ENCODE data around the gene PGAM5.
A peak's percentile ranks its signal among the peaks of the same experiment; 100 is the strongest.
"Not testable (repeated sequence)": the region's sequence is repeated elsewhere in the genome, so short reads cannot be mapped to it uniquely, and the experiment has no call there.

Gene PGAM5

GRCh38 chr12:132747896-132748295 lies 37.3 kb downstream of the PGAM5 start:
- DNase-seq (ENCODE audit: low spot score) = no peak

GRCh38 chr12:132748319-132748718 lies 37.7 kb downstream of the PGAM5 start:
- DNase-seq (ENCODE audit: low spot score) = no peak

- DNase-seq (ENCODE audit: low spot score) = not testable (repeated sequence)
Measured at GRCh38 chr12:132753670-132754069, 43.0 kb downstream of the PGAM5 start.

GRCh38 chr12:132754160-132754932 lies 43.7 kb downstream of the PGAM5 start:
- DNase-seq (ENCODE audit: low spot score) = no peak

GRCh38 chr12:132758825-132759224 lies 48.2 kb downstream of the PGAM5 start:
- DNase-seq (ENCODE audit: low spot score) = not testable (repeated sequence)

GRCh38 chr12:132759359-132759758 lies 48.7 kb downstream of the PGAM5 start:
- DNase-seq (ENCODE audit: low spot score) = no peak

GRCh38 chr12:132761032-132761920 lies 50.6 kb downstream of the PGAM5 start, which contains the start of gene ANKLE2:
Gene ANKLE2 (minus strand): TSS chr12:132761832. CDS start chr12:132761798, 34 bp downstream.
- peak; percentile 65 for DNase-seq (ENCODE audit: low spot score)

GRCh38 chr12:132761921-132762583 lies 51.4 kb downstream of the PGAM5 start:
- peak; percentile 80 for DNase-seq (ENCODE audit: low spot score)

- no peak for DNase-seq (ENCODE audit: low spot score)
Measured at GRCh38 chr12:132764231-132764630, 53.6 kb downstream of the PGAM5 start.

GRCh38 chr12:132765361-132765760 lies 54.7 kb downstream of the PGAM5 start:
- DNase-seq (ENCODE audit: low spot score) = no peak

GRCh38 chr12:132766380-132767085 lies 55.9 kb downstream of the PGAM5 start:
- no peak for DNase-seq (ENCODE audit: low spot score)

- peak; percentile 30 for DNase-seq (ENCODE audit: low spot score)
Measured at GRCh38 chr12:132771126-132771838, 60.6 kb downstream of the PGAM5 start.

All from activated CD4-positive, alpha-beta T cell treated with anti-CD3 and anti-CD28 coated beads, Interleukin-2, Interleukin-4, amounts not matched to agents 100 ng/mL and 50 ng/mL, durations not matched to agents 16 hours and 8 hours (primary cell).